ENCODE data around the gene PHACTR2. TPM values are rescaled to one million over a fixed set of nuclear protein-coding genes. Genes with fewer than 3 reads are reported as not detected.
A peak's percentile ranks its signal among the peaks of the same experiment; 100 is the strongest.

PHACTR2 gene
- total and polyA plus RNA-seq, 2 of the 13 experiments (the other 11 are each of a cell fraction or from before 2014, with no cell fraction given): 11.3 to 28.2 TPM

- TF ChIP-seq FUBP1 (CRISPR knock-in tag; IDR thresholded peaks at IDR 0.05; ENCODE audit: borderline replicate concordance) (no peak), ZNF512 (CRISPR knock-in tag; IDR thresholded peaks at IDR 0.05) (no peak), ZGPAT (CRISPR knock-in tag; IDR thresholded peaks at IDR 0.05) (peak; percentile 64; the same call in 1 of the 2 replicates), ZBTB25 (CRISPR knock-in tag; IDR thresholded peaks at IDR 0.05) (no peak), DDIT3 (CRISPR knock-in tag; IDR thresholded peaks at IDR 0.05) (no peak), ZNF737 (CRISPR knock-in tag; IDR thresholded peaks at IDR 0.05; ENCODE audit: borderline replicate concordance) (no peak; the same call in 1 of the 2 replicates), AFF4 (CRISPR knock-in tag; IDR thresholded peaks at IDR 0.05) (no peak), ZMYM2 (CRISPR knock-in tag; IDR thresholded peaks at IDR 0.05) (peak; percentile 74; the same call in 1 of the 2 replicates), SALL1 (CRISPR knock-in tag; IDR thresholded peaks at IDR 0.05) (peak; percentile 88), FOXO4 (CRISPR knock-in tag; conservative IDR thresholded peaks at IDR 0.05) (0 out of 2 replicates have a peak, but pooled peaks have one; percentile 59), NFYB (CRISPR knock-in tag; IDR thresholded peaks at IDR 0.05) (peak; percentile 74), NFYC (CRISPR knock-in tag; IDR thresholded peaks at IDR 0.05) (peak; percentile 58; the same call in 1 of the 2 replicates), AGO2 (optimal IDR thresholded peaks at IDR 0.05; ENCODE audit: low read depth, low read length) (no peak), CEBPG (CRISPR knock-in tag; IDR thresholded peaks at IDR 0.05) (peak; percentile 58), ZNF451 (CRISPR knock-in tag; IDR thresholded peaks at IDR 0.05) (no peak), TRIM24 (CRISPR knock-in tag; IDR thresholded peaks at IDR 0.05) (no peak)
These were observed 67.7 kb downstream of the PHACTR2 start (continued) for GRCh38 chr6:143745166-143746133.

Measured in HepG2 (cell line).